ENCODE results near the gene CAPN14.

The CAPN14 gene

GRCh38 chr2:31239593-31240177, 22.4 kb upstream of the CAPN14 start:
- H3K27ac ChIP-seq (ENCODE audit: low read depth, low read length) = no peak overlapping the region
- H3K9ac ChIP-seq (ENCODE audit: low read length) = no peak overlapping the region
- H3K4me3 ChIP-seq (ENCODE audit: low read length) = no peak overlapping the region
- no peaks in the 10 kb centered on the region for H3K27me3 ChIP-seq (ENCODE audit: control insufficient read depth, insufficient read depth, low read length)
- no peaks in the 10 kb centered on the region for H3K36me3 ChIP-seq (ENCODE audit: control insufficient read depth, insufficient read depth, low read length)
- no peaks in the 10 kb centered on the region for H3K4me1 ChIP-seq (ENCODE audit: control insufficient read depth, insufficient read depth, low read length)

GRCh38 chr2:31238906-31239592, 21.7 kb upstream of the CAPN14 start:
- Histone ChIP-seq H3K27ac (ENCODE audit: low read depth, low read length) (no peak overlapping the region), H3K4me3 (ENCODE audit: low read length) (no peak overlapping the region), H3K36me3 (ENCODE audit: control insufficient read depth, insufficient read depth, low read length) (no peaks in the 10 kb centered on the region), H3K4me1 (ENCODE audit: control insufficient read depth, insufficient read depth, low read length) (no peaks in the 10 kb centered on the region), H3K9ac (ENCODE audit: low read length) (no peak overlapping the region), H3K27me3 (ENCODE audit: control insufficient read depth, insufficient read depth, low read length) (no peaks in the 10 kb centered on the region)

- Histone ChIP-seq H3K27me3 (ENCODE audit: control insufficient read depth, insufficient read depth, low read length) (no peaks in the 10 kb centered on the region), H3K36me3 (ENCODE audit: control insufficient read depth, insufficient read depth, low read length) (no peaks in the 10 kb centered on the region), H3K4me1 (ENCODE audit: control insufficient read depth, insufficient read depth, low read length) (no peaks in the 10 kb centered on the region), H3K27ac (ENCODE audit: low read depth, low read length) (no peak overlapping the region), H3K4me3 (ENCODE audit: low read length) (no peak overlapping the region), H3K9ac (ENCODE audit: low read length) (no peak overlapping the region)
Observed at GRCh38 chr2:31238126-31238905, 21.0 kb upstream of the CAPN14 start.

- Histone ChIP-seq H3K9ac (ENCODE audit: low read length) (no peak overlapping the region), H3K27me3 (ENCODE audit: control insufficient read depth, insufficient read depth, low read length) (no peaks in the 10 kb centered on the region), H3K36me3 (ENCODE audit: control insufficient read depth, insufficient read depth, low read length) (no peaks in the 10 kb centered on the region), H3K27ac (ENCODE audit: low read depth, low read length) (no peak overlapping the region), H3K4me3 (ENCODE audit: low read length) (no peak overlapping the region), H3K4me1 (ENCODE audit: control insufficient read depth, insufficient read depth, low read length) (no peaks in the 10 kb centered on the region)
Observed at GRCh38 chr2:31237348-31238017, 20.2 kb upstream of the CAPN14 start.

GRCh38 chr2:31236433-31237205, 19.3 kb upstream of the CAPN14 start:
- Histone ChIP-seq H3K9ac (ENCODE audit: low read length) (no peak overlapping the region), H3K4me3 (ENCODE audit: low read length) (no peak overlapping the region), H3K27ac (ENCODE audit: low read depth, low read length) (no peak overlapping the region), H3K4me1 (ENCODE audit: control insufficient read depth, insufficient read depth, low read length) (no peaks in the 10 kb centered on the region), H3K27me3 (ENCODE audit: control insufficient read depth, insufficient read depth, low read length) (no peaks in the 10 kb centered on the region), H3K36me3 (ENCODE audit: control insufficient read depth, insufficient read depth, low read length) (no peaks in the 10 kb centered on the region)

- no peak overlapping the region for H3K27ac ChIP-seq (ENCODE audit: low read depth, low read length)
- H3K4me3 ChIP-seq (ENCODE audit: low read length) = no peak overlapping the region
- H3K27me3 ChIP-seq (ENCODE audit: control insufficient read depth, insufficient read depth, low read length) = no peaks in the 10 kb centered on the region
- no peaks in the 10 kb centered on the region for H3K4me1 ChIP-seq (ENCODE audit: control insufficient read depth, insufficient read depth, low read length)
- no peaks in the 10 kb centered on the region for H3K36me3 ChIP-seq (ENCODE audit: control insufficient read depth, insufficient read depth, low read length)
- no peak overlapping the region for H3K9ac ChIP-seq (ENCODE audit: low read length)
Observed at GRCh38 chr2:31235504-31235902, 18.2 kb upstream of the CAPN14 start.

- Histone ChIP-seq H3K27ac (ENCODE audit: low read depth, low read length) (no peak overlapping the region), H3K4me1 (ENCODE audit: control insufficient read depth, insufficient read depth, low read length) (no peaks in the 10 kb centered on the region), H3K4me3 (ENCODE audit: low read length) (peak overlapping the region; percentile 63), H3K9ac (ENCODE audit: low read length) (no peak overlapping the region), H3K27me3 (ENCODE audit: control insufficient read depth, insufficient read depth, low read length) (no peaks in the 10 kb centered on the region), H3K36me3 (ENCODE audit: control insufficient read depth, insufficient read depth, low read length) (no peaks in the 10 kb centered on the region)
Observed at GRCh38 chr2:31234683-31235503, 17.6 kb upstream of the CAPN14 start.

- H3K4me3 ChIP-seq (ENCODE audit: low read length) = peak within 1 kb of the TSS; percentile 63
- no peaks in the 10 kb centered on the region for H3K27me3 ChIP-seq (ENCODE audit: control insufficient read depth, insufficient read depth, low read length)
- H3K4me1 ChIP-seq (ENCODE audit: control insufficient read depth, insufficient read depth, low read length) = no peaks in the 10 kb centered on the region
- H3K9ac ChIP-seq (ENCODE audit: low read length) = no peak within 1 kb of the TSS
- no peaks in the 10 kb centered on the region for H3K36me3 ChIP-seq (ENCODE audit: control insufficient read depth, insufficient read depth, low read length)
- H3K27ac ChIP-seq (ENCODE audit: low read depth, low read length) = no peak within 1 kb of the TSS
Observed at GRCh38 chr2:31233741-31234682, 16.7 kb upstream of the CAPN14 start, which contains the start of gene EHD3. EHD3 (plus strand) TSS chr2:31234152; CDS start chr2:31234622, 470 bp downstream.

GRCh38 chr2:31233231-31233630, 15.9 kb upstream of the CAPN14 start:
- Histone ChIP-seq H3K27ac (ENCODE audit: low read depth, low read length) (no peak overlapping the region), H3K4me3 (ENCODE audit: low read length) (peak overlapping the region; percentile 63), H3K9ac (ENCODE audit: low read length) (no peak overlapping the region), H3K36me3 (ENCODE audit: control insufficient read depth, insufficient read depth, low read length) (no peaks in the 10 kb centered on the region), H3K27me3 (ENCODE audit: control insufficient read depth, insufficient read depth, low read length) (no peaks in the 10 kb centered on the region), H3K4me1 (ENCODE audit: control insufficient read depth, insufficient read depth, low read length) (no peaks in the 10 kb centered on the region)

GRCh38 chr2:31232586-31232985, 15.3 kb upstream of the CAPN14 start:
- no peaks in the 10 kb centered on the region for H3K36me3 ChIP-seq (ENCODE audit: control insufficient read depth, insufficient read depth, low read length)
- H3K9ac ChIP-seq (ENCODE audit: low read length) = no peak overlapping the region
- no peak overlapping the region for H3K4me3 ChIP-seq (ENCODE audit: low read length)
- H3K4me1 ChIP-seq (ENCODE audit: control insufficient read depth, insufficient read depth, low read length) = no peaks in the 10 kb centered on the region
- H3K27ac ChIP-seq (ENCODE audit: low read depth, low read length) = no peak overlapping the region
- no peaks in the 10 kb centered on the region for H3K27me3 ChIP-seq (ENCODE audit: control insufficient read depth, insufficient read depth, low read length)

Data from rectal smooth muscle tissue (tissue), 1 donor.